ENCODE results near the gene FOXP2.
"Not testable (repeated sequence)": the region's sequence is repeated elsewhere in the genome, so short reads cannot be mapped to it uniquely, and the experiment has no call there.

- not testable (repeated sequence) for TF ChIP-seq EZH2 (IDR thresholded peaks at IDR 0.05; ENCODE audit: borderline replicate concordance, control insufficient read depth, low read depth, low read length); POU2F2 (IDR thresholded peaks at IDR 0.05; ENCODE audit: borderline replicate concordance, low read depth, low read length); CTCF (IDR thresholded peaks at IDR 0.05 in 2 of 3, conservative IDR thresholded peaks at IDR 0.05 in 1 of 3; ENCODE audit: control insufficient read depth in 2 of 3, extremely low read depth in 1 of 3, insufficient read depth in 1 of 3, low read depth in 3 of 3, low read length in 3 of 3); USF1 (IDR thresholded peaks at IDR 0.05; ENCODE audit: borderline replicate concordance, extremely low read length, insufficient read depth, low read depth, low read length); POLR2A (IDR thresholded peaks at IDR 0.05; ENCODE audit: low read depth, low read length); KLF5 (IDR thresholded peaks at IDR 0.05; ENCODE audit: partially characterized antibody); ZNF687 (IDR thresholded peaks at IDR 0.05)
Observed at GRCh38 chr7:114383946-114384345, 30.7 kb upstream of the FOXP2 start.

All from GM12878 (cell line).